Measurements from ENCODE around the gene NOTUM.
A peak's percentile ranks its signal among the peaks of the same experiment; 100 is the strongest.
"Not testable (repeated sequence)": the region's sequence is repeated elsewhere in the genome, so short reads cannot be mapped to it uniquely, and the experiment has no call there.

Gene NOTUM

DNA sequence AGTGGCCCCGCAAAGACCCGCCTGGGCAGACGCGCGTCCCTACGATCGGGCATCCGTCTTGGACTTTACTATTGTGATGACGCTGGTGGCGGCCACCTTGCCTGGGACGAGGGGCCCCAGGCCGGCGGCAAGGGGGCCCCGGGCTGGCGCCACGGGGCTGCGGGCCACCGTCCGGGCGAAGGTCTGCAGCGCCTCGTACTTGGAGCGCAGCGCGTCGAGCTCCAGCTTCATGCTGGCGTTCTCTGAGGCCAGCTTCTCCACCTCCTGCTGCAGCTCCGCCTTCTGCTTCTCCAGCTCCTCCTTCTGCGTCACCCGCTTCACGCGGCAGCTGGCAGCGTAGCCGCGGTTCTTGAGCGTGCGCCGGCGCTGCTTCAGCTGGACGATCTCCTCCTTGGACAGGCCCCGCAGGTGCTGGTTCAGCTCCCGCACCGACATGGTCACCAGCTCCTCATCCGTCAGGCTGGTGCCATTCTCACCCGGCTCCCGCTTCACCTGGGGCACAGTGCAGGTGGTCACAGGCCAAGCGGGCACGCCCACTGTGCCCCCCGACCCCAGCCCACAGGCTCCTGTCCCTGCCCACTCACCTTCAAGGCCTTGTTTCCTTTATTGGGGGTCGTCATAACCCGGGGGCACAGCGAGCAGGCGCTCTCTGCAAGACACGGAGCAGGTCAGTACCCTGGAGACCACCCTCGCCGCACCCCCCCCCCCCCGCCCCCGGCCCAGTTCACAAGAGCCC lies 38.3 kb downstream of the NOTUM start:
- no peak for DNase-seq

- no peak for DNase-seq
Observed at GRCh38 chr17:81921996-81922565, 38.9 kb downstream of the NOTUM start.

- DNase-seq = no peak
Observed at GRCh38 chr17:81921537-81921862, 39.5 kb downstream of the NOTUM start.

- DNase-seq = no peak
Observed at GRCh38 chr17:81920612-81921536, 40.1 kb downstream of the NOTUM start.

DNA sequence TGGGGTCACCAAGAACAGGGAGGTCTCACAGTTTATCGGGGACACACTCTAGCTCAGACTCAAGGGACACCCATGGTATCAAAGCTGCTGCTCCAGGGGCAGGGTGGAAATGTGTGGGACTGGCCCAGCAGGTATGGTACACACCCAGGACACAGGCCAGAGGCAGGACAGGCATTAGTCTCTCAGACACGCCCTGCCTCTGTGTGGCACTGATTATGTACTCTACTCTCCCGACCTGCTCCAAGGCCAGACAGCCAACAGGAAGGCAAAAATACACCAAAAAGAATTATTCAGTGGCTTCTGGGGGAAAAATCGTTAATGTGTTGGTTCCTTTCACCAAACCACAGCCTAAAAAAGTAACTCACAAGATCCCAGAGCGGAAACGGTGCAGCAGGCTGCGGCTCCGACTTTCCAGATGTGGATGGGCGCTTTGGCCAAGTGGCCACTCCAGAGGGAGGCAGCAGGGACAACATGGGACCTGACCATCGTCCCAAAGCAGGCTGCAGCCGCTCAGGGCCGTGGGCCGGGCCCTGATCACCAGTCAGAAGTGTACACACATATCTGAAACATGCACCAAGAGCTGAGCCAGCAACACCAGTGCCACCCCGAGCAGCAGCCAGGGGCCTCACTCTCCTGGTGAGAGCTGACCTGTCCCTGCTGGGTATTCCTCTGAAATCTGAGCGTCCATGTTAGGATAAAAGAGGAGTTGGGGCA lies 42.0 kb downstream of the NOTUM start:
- no peak for DNase-seq

GRCh38 chr17:81918333-81918669 lies 42.7 kb downstream of the NOTUM start:
- DNase-seq = not testable (repeated sequence)

DNA sequence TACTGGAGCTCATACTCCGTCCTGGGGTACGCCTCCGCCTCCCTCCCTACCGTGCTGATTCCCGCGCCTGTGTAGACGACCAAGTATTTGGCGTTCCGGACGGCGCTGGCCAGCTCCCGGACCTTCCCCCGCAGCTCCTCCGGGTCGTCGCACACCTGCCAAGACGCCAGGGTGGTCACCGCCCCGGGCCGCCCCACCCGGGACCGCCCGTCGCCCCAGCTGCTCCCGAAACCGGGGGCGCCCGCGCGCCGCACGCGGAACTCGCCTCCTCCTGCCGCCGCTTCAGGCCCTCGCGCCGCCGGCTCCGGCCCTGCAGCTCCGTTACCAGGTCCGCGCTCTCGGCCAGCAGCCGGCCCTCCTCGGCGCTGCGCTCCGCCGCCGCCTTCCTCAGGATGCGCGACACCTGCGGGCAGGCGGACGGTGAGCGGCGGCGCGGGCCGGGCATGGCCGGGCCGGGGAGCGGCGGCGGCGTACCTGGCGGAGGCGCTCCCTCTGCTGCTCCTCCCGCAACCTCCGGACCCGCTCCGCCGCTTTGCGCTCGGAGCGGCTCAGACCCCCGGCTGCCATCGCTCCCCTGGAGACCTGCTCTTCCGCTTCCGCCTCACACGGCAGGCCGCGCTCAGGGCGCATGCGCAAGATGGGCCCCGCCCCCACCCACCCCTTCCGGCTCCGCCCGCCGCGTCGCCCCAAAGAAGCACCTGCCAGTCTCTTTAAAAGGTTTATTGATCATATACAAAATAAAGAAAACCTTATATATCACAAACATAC lies 43.2 kb downstream of the NOTUM start, which contains the start of gene SIRT7:
Gene SIRT7 (minus strand): TSS at position 612 of the 768 bp plus-strand sequence. CDS start 45 bp downstream, at position 567.
- peak; percentile 9 for DNase-seq

DNA sequence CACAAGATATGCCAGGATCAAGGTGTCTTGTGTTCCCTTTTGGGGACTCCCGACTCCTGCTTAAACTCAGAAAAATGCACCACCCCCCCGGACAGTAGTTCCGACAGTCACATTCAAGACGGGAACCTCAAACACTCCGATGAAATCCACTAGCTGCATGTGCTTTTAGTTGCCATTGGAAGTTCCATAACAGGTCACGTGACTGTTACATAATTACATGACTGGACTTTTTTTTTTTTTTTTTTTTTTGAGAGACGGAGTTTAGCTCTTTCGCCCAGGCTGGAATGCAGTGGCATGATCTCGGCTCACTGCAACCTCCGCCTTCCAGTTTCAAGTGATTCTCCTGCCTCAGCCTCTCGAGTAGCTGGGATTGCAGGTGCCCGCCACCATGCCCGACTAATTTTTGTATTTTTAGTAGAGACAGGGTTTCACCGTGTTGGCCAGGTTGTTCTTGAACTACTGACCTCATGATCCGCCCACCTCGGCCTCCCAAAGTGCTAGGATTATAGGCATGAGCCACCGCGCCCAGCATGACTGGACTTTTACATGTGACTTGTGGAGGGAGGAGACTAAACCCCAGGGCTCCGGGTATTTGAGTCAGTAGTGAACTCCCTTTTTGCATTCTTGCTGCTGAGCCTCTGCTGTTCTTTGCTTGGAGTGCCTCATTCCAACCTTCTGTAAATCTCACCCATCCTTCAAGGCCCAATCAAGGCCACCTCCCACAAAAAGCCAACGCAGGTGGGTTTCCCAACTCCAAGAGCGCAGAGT lies 44.6 kb downstream of the NOTUM start:
- DNase-seq = no peak

DNA sequence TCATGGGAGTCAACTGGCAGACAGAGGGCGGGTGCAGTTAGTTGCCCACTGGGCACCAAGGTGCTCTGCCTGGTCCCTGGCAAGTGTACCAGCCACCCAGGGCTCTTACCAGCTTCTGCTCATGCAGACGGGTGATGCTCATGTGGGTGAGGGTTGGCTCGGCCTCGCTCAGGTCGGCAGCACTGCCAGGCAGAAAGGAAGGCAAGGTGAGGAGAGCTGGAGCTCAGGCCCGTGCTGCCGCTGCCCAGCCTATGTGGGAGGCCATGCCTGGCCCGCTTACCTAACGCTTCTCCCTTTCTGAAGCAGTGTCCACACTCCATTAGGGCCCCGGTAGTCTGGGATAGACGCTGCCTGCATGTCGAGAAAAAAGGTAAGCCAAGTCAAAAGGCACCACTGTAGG lies 45.7 kb downstream of the NOTUM start:
- no peak for DNase-seq

- no peak for DNase-seq
Observed at GRCh38 chr17:81914103-81914850, 46.7 kb downstream of the NOTUM start.

DNA sequence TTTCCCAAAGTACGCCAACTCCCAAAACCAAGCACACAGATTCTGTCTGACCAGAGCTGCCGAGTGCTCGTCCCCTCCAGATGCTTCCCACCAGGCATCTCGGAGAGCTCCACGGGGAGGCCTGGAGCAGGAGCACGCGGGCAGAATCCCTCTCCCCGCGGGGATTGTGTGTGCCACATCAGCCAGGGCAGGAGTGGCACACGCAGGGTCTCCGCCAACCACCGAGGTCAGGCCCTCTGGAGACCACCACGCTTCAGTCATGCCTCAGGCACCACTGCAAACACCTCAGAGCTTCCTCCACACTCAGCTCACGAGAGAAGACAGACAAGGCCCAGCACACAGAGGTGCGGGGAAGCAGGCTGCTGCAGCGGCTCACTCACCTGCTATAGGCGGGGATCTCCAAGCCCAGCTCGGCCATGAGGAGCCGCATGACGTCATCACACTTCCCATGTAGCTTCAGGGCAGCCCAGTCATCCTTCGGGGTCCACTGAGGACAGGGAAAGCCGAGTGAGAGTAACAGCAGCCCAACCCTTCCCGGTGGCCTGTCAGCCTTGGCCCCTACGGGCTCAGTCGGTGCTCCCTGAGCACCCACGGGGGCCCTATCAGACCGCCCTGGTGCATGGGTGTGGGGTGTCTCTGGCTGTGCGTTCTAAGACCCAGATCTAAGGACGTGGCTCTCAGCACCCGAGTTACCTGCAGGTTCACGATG lies 47.4 kb downstream of the NOTUM start:
- DNase-seq = no peak

DNA sequence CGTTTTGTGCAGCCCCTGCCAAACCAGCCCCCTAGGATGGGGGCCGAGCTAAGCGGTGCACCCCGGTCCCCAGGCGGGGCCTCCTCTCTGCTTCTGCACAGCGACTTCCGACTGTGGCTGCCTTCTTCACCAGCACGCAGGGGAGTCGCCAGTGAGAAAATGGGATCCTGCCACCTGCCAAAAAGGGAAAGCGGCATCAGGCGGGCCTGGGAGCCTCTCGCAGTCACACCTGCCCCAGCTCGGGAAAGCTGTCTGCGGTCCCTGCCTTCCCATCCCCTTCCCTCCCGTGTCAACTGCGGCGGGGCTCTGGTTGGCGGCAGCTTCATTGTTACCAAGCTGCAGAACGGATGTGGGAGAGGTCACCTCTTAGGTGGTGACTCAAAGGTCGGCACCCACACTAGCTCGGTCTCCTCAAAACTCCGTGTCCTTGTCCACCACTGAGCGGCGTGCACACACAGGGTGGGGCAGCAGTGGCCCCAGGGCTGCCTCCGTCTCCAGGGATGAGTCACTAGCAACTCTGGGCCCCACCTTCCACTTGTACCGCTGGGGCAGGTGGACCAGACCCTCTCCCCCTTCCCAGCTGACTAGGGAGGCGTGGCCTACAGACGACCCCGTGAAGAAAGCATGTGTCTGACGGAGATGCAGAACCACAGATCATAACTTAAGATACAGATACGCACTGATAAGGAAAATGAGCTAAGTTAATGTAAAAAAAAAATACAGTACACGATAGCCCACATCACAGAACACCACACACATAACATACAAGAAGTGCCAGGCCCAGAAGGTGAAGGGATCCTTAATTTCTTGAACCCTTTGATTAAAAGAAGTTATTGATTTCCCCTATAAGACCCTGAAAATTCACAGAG lies 48.3 kb downstream of the NOTUM start:
- no peak for DNase-seq

DNA sequence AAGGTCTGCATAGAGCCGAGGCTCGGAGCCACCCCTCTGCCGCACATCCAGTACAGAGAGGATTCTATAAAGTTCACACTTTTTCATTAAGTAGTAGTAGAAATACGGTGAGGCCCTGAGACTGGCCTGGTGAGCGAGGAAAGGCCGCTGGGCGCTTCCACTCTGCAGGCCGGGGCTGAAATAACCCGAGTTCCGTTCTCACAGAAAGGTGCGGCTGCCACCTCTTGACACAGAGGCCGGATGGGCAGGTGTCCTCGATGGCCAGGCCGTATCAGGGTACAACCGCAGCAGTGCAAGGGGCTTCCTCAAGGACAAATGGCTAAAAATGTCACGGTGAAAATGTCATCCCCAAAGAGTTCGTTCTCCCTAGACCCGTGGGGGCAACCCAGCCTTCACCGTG lies 49.0 kb downstream of the NOTUM start:
- no peak for DNase-seq

- DNase-seq = peak; percentile 34
Observed at GRCh38 chr17:81911277-81911961, 49.6 kb downstream of the NOTUM start, which contains the start of gene PCYT2. PCYT2 (minus strand) TSS chr17:81911399; CDS start chr17:81911355, 44 bp downstream.

DNA sequence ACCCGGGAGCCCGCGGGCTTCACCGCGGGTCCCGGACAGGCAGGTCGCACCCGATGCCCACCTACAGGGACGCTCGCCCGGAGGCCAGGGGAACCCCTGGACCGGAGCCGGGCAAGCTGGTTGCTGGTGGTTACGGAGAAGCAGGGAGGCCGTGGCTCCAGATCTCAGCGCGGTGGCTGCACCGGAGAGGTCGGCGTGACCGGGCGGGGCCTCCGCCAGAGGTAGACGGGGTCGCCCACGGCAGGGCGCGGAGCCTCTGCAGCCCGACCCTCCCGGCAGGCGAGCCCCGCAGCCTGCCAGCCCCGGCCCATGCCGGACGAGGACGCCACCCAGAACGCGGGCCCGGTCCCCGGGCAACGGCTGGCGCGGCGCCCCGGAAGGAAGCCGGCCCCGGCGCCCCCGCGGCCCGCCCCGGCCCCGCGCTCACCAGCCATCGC lies 50.1 kb downstream of the NOTUM start:
- DNase-seq = no peak

DNA sequence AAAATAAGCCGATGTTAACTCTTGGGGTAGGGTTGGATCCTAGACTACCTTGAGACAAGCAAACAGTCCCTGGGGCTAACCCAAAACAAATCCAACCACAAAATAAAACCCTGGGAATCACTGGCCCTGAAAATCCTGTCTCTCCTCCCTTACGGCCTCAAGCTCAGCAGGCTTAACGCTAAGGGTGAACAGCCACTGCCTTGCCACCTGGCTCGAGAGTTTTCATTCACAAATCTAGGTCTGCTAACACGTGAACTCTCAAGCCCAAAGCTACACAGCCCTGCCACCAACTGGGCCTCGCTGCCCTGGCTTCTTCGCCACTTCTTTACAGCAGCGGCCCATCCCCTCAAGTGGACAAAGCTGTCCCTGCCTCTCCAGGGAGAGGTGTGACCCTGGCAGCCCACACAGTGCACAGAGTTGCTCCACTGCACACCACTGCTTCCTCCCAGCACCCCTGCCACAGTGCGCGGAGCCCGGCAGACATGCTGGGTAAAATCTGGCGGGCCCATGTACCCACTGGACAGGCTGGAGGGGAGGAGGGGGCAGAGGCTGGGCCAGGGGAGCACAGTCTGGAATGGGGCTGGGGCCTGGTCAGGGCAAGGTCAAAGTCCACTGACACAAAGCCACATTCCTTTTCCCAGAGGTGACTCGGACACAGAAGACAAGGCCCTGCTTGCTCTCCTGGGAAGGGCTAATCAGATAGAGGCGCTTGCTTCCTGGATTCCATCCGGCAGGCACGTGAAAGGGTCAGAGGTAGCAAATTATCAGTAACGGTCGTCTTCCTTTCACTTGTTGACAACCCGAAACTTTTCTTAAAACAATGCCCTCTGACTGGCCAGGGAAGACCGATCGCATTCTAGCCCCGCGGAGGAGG lies 50.8 kb downstream of the NOTUM start:
- no peak for DNase-seq

DNA sequence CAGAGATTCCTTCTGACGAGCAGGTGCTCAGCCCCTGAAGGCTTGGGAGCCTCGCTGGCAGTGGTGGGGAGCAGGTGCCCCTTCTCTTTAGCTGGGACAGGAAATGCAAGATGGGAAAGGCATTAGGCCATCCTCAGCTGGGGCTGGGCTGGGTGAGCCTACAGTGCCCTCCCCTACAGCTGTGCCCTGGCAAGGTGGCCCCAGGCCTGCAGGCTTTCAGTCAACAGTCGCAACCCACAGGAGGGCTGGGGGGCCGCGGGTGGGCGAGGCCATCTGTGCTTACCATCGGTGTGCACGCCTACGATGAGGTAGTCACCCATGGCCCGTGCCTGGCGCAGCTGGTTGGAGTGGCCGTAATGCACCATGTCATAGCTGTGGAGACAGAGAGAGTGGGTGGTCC lies 51.8 kb downstream of the NOTUM start:
- no peak for DNase-seq
